Osteocyte (in vitro differentiated cells): Measurements from ENCODE around the gene IMMT. TPM values are rescaled to one million over a fixed set of nuclear protein-coding genes. Genes with fewer than 3 reads are reported as not detected.
"Not testable (repeated sequence)": the region's sequence is repeated elsewhere in the genome, so short reads cannot be mapped to it uniquely, and the experiment has no call there.

Experiments
- DNase-seq: peaks from one replicate; pipeline ENCODE4 v3.0.0; 2021; ENCODE audit warnings: mixed read lengths; ENCODE audit not compliant: unreplicated experiment; ENCODE audit errors: extremely low spot score
- H3K27ac Mint-ChIP-seq: one replicate; pipeline ENCODE4 v1.8.0; 2021; ENCODE audit warnings: mild to moderate bottlenecking, mixed read lengths; ENCODE audit not compliant: unreplicated experiment
- H3K27me3 Mint-ChIP-seq: one replicate; pipeline ENCODE4 v1.8.0; 2021; ENCODE audit warnings: mixed read lengths; ENCODE audit not compliant: unreplicated experiment
- H3K36me3 Mint-ChIP-seq: one replicate; pipeline ENCODE4 v1.8.0; 2021; ENCODE audit warnings: mixed read lengths; ENCODE audit not compliant: unreplicated experiment
- H3K4me1 Mint-ChIP-seq: one replicate; pipeline ENCODE4 v1.8.0; 2021; ENCODE audit warnings: mixed read lengths; ENCODE audit not compliant: unreplicated experiment
- H3K4me3 Mint-ChIP-seq: one replicate; pipeline ENCODE4 v1.8.0; 2021; ENCODE audit warnings: mild to moderate bottlenecking, moderate library complexity, mixed read lengths; ENCODE audit not compliant: unreplicated experiment
- H3K9me3 Mint-ChIP-seq: one replicate; pipeline ENCODE4 v1.8.0; 2021; ENCODE audit warnings: mixed read lengths; ENCODE audit not compliant: unreplicated experiment
- total RNA-seq: library from RNA; stranded (reverse); gene quantifications from 2 replicates; pipeline ENCODE4 v1.2.1, GENCODE V29; 2021
- TF ChIP-seq, protein P1 (sequence below): fragments of 200-600 bp; sonication (generic); IDR thresholded peaks from 2 replicates; pipeline ENCODE4 v1.5.0; 2021; ENCODE audit warnings: antibody characterized with exemption, mild to moderate bottlenecking, moderate library complexity

IMMT gene
- total RNA-seq, 1 donor from 2014 or later = 79.9 TPM

DNA sequence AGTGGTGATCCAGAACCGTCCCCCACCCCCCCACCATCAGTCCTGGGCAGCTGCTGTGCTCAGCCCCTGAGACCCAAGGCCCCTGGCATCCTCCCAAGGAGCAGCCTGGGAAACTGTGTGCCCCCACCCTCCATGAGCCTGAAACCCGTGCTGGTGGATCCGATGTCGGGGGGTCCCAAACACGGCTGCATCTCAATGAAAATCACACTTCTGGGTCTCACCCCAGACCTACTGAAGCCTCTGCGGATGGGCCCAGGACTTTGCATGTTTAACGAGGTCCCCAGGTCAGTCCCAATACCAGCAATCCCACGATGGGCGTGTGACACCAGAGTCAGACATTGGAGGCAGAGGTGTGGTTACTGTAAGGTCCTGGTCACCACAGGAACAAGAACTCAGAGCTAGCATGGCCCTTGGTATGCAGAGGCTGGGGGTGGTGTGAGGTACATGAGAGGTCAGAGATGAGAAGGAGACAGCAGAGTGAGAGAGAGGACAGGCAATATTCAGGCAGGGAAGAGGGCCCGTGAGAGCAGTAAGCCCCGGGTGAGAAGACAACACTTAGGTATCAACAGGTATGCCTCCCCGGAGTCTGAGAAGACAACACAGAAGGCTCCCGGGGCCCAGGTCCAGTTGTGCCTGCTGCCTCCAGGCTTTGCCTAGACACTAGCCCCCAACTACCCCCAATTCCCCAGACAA, 36.6 kb upstream of the IMMT start:
- H3K9me3 Mint-ChIP-seq = no peaks in the 10 kb centered on the region
- no peak overlapping the region for H3K27ac Mint-ChIP-seq
- TF ChIP-seq, protein P1, sequence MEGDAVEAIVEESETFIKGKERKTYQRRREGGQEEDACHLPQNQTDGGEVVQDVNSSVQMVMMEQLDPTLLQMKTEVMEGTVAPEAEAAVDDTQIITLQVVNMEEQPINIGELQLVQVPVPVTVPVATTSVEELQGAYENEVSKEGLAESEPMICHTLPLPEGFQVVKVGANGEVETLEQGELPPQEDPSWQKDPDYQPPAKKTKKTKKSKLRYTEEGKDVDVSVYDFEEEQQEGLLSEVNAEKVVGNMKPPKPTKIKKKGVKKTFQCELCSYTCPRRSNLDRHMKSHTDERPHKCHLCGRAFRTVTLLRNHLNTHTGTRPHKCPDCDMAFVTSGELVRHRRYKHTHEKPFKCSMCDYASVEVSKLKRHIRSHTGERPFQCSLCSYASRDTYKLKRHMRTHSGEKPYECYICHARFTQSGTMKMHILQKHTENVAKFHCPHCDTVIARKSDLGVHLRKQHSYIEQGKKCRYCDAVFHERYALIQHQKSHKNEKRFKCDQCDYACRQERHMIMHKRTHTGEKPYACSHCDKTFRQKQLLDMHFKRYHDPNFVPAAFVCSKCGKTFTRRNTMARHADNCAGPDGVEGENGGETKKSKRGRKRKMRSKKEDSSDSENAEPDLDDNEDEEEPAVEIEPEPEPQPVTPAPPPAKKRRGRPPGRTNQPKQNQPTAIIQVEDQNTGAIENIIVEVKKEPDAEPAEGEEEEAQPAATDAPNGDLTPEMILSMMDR = no peak
- no peak for DNase-seq
- peaks cover 21% of the 10 kb centered on the region for H3K27me3 Mint-ChIP-seq
- H3K36me3 Mint-ChIP-seq = no peaks in the 10 kb centered on the region
- peaks cover 4% of the 10 kb centered on the region for H3K4me1 Mint-ChIP-seq
- no peak overlapping the region for H3K4me3 Mint-ChIP-seq

DNA sequence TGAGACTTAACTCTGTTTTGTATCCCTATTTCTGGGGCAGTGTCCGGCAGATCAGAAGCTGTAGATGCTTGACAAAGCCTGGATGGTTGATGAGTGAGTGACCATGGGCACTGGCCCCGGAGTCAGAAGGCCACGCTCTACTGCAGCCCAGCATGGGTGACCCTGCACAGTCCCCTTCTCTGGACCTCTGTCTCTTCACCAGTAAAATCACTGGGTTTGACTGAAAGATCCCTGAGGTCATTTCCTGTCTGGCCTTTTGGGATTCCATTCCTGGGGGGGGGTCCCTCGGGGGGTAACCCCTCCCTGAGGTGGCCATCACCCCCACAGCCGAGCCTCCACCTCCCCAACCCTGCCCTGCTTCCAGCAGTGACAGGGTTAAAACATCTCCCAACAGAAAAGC, 35.7 kb upstream of the IMMT start:
- TF ChIP-seq, protein P1 = no peak
- Mint-ChIP-seq H3K36me3 (no peaks in the 10 kb centered on the region), H3K9me3 (no peaks in the 10 kb centered on the region), H3K4me3 (no peak overlapping the region), H3K27ac (no peak overlapping the region), H3K27me3 (peaks cover 18% of the 10 kb centered on the region), H3K4me1 (peaks cover 4% of the 10 kb centered on the region)
- DNase-seq = no peak

DNA sequence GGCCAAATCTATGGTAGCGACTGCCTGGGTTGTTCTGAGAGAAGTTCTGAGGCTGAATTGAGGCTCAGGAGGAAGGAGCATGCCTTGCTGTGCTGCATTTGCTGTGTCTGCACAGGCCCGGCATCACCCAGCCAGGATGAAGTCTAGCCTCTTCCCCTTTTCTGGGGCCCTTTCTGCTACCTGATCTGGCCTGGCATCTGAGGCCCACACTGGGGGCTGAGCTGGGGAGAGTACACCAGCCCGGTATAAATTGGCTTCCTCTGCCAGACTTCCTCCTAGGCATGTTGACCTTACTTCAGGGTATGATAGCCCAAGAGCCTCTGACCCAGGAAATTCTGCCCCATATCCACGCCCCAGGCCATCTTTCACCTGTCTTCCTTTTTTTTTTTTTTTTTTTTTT, 34.0 kb upstream of the IMMT start:
- Mint-ChIP-seq H3K9me3 (no peaks in the 10 kb centered on the region), H3K27me3 (peaks cover 13% of the 10 kb centered on the region), H3K4me3 (no peak overlapping the region), H3K36me3 (no peaks in the 10 kb centered on the region), H3K4me1 (peaks cover 4% of the 10 kb centered on the region), H3K27ac (no peak overlapping the region)
- DNase-seq = no peak
- TF ChIP-seq, protein P1 = no peak

DNA sequence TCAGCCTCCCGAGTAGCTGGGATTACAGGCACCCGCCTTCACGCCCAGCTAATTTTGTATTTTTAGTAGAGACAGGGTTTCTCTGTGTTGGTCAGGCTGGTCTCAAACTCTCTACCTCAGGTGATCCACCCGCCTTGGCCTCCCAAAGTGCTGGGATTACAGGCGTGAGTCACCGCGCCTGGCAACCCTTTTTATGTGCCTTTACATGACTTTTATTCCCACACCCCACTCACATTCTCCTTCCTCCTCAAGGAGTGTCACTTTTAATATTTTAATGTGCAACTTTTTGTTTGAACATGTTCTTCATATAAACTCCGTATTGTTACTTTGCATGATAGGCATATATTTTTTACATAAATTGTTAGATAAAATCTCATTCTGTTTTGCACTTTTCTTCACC, 33.3 kb upstream of the IMMT start:
- not testable (repeated sequence) for H3K27ac Mint-ChIP-seq, H3K4me1 Mint-ChIP-seq, H3K36me3 Mint-ChIP-seq, H3K27me3 Mint-ChIP-seq, H3K4me3 Mint-ChIP-seq, DNase-seq, H3K9me3 Mint-ChIP-seq

DNA sequence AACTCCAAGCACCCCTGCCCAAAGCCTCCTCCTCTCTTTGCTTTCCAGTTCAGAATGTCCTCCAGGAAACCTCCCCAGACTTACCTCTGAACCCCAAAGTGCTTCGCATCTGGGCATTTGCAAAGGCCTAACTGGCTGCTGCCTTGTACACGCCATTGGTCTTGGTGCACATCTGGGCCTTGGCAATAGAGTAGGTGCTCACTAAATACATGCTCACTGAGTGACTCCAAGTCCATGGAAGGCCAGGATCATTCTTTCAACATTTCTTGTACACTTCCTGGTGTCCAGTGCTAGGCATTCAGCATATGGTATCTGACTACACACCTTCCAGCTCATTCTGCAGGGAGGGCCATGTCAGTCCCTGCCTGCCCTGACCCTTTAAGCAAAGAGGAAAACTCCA, 32.4 kb upstream of the IMMT start:
- Mint-ChIP-seq H3K4me3 (no peak overlapping the region), H3K27me3 (no peaks in the 10 kb centered on the region), H3K9me3 (no peaks in the 10 kb centered on the region), H3K4me1 (peaks cover 11% of the 10 kb centered on the region), H3K36me3 (no peaks in the 10 kb centered on the region), H3K27ac (no peak overlapping the region)
- no peak for DNase-seq
- TF ChIP-seq, protein P1 = no peak
